HG02678 (cell line): Measurements from ENCODE around the gene RBCK1.
"Not testable (repeated sequence)": the region's sequence is repeated elsewhere in the genome, so short reads cannot be mapped to it uniquely, and the experiment has no call there.

Experiments used
- ATAC-seq: cut with Tn5 transposase; IDR thresholded peaks from one replicate; pipeline ENCODE4 v1.9.1; 2021; ENCODE audit warnings: mild to moderate bottlenecking, moderate library complexity; ENCODE audit not compliant: unreplicated experiment

The RBCK1 gene

DNA sequence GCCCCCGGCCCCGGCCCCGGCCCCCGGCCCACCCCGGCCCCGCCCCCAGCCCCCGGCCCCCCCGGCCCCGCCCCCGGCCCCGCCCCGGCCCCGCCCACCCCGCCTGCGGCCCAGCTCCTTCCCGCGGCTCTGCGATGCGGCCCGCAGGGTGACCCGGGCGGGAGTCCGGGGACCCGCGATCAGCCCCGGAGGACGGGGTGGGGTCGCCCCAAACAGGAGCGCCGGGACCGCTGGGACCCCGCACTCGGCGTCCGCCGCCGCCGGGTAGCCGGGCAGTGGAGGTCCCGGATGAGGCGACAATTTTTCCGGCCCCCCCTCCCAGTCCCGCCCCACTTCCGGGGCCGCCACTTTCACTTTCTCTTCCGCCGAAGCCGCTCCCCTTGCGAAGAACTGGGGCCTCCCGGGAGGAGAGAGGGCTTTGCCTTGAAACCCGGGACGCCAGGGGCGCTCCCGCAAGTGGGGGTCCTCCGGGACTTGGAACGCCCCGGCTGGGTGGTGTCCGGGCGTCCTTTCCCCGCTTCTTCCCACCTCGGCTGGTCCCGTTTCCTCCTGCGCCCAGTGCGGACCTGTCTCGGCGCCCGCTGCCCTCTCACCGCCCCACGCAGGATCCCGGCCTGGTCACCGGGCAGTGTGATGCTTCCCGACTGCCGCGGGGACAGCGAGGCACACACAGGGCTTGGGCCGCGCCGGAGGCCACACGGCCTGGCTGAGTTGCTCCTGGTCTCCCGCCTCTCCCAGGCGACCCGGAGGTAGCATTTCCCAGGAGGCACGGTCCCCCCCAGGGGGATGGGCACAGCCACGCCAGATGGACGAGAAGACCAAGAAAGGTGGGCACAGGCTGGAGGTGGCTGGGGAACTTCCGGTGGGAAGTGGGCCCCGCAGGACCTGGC is at the start of gene RBCK1:
RBCK1 (plus strand) TSS at position 347 of the 890 bp plus-strand sequence; CDS start at position 806, 459 bp downstream.
- ATAC-seq = peak; percentile 68

DNA sequence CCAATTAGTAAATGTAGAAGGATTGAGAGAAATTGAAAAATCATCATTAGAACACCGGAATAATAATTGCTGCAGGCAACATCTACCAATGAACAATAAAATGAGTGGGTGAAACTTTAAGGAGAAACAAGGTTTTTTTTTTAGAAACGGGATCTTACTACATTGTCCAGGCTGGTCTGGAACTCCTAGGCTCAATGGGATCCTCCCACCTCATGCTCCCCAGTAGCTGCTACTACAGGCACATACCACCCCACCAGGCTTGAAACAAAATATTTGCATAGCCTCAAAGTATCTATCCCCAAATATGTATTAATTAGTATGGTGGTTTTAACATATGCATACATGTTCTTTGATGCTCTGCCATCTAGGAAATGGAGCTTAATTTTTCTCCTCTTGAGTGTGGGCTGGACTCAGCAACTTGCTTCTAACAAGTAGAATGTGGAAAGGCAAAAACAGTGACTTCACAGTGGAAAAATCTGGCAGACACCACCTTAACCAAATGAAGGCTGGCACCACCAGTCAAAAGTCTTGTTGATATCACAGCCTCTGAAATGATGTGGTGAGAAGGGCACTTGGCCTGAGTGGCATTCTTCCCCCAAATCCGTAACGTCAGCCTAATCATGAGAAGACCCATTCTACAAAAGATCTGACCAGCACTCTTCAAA is 49.1 kb upstream of the RBCK1 start:
- no peak for ATAC-seq

DNA sequence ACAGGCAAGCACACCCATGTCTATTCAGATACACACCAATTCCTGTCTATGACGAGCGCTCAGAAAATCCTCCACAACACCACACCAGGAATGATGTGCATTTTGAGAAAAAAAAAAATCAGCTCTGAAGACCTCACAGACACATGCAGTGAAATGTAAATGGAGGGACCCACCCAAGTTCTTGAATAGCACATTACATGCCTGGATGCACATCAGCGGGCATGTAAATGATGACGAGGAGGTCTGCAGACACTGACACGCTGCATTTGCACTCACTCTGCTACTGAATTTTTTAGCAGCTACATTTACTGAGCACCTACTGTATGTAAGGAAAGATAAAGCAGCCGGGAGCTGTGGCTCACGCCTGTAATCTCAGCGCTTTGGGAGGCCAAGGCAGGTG is 46.5 kb upstream of the RBCK1 start:
- ATAC-seq = peak; percentile 73

DNA sequence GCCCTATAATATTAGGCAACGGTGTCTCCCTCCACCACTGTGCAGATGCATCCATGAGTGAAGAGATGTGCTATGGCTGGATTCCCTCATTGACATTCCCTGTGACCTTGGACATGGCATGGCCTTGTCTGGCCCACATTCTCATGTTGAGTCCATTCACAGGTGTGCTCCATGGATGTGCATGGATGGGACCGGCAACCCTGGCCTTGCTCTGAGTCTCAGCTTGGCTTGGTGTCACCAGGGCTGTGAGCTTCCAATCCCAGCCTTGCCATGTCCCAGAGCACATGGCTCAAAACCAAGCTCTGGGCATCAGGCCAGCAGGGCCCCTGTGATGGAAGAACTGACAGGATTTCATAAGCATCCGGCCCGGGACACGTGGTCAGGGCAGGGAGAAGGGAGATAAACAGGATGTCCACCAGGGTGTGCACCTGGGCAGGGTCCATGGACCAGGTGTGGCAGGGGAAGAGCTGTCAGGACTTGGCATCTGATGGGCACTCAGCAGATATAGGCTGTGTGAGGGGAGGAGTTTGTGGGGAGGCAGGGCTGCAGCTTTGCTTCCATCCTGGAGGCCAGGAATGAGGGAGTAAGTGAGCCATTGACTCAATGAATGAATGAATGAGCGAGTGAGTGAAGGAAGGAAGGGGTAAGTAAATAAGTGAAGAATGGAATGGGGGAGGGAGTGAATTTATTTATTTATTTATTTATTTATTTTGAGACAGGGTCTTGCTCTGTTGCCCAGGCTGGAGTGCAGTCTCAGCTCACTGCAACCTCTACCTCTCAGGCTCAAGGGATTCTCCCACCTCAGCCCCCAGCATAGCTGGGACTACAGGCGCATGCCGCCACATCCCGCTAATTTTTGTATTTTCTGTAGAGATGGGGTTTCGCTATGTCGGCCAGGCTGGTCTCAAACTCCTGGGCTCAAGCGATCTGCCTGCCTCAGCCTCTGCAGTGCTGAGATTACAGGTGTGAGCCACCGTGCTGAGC is 45.5 kb upstream of the RBCK1 start:
- ATAC-seq = no peak

DNA sequence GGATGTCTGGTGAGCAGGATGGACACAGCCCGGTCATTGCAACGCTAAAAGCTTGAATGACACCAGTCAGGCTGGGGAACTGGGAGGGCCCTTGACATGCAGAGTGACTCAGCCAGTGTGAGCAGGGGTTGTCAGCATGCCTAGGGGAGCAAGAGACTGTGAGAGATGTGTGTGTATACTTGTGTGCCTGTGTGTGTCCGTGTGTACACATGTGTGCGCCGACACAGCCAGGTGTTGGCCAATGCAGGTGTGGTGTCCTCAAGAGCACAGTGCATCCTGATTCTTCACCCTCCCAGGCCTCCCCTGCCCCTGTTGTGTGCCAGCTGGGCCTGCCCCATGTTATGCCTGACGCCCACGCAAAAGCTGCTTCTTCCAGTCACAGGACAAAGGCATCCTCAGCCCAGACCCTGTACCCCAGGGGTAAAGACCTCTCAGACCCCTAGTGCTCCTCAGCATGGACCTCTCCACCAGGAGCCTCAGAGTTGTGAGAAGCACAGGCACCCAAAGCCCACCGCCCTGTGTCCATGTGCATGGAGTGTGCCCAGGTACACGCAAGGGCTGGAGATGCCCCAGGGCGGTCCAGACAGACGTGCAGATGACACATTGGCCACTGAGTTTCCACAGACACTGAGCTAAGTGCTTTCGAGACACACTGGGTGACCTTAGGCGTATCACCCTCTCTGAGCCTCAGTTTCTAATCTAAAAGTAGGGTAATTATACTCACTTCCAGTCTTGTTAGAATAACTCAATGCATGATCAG is 44.6 kb upstream of the RBCK1 start:
- no peak for ATAC-seq

DNA sequence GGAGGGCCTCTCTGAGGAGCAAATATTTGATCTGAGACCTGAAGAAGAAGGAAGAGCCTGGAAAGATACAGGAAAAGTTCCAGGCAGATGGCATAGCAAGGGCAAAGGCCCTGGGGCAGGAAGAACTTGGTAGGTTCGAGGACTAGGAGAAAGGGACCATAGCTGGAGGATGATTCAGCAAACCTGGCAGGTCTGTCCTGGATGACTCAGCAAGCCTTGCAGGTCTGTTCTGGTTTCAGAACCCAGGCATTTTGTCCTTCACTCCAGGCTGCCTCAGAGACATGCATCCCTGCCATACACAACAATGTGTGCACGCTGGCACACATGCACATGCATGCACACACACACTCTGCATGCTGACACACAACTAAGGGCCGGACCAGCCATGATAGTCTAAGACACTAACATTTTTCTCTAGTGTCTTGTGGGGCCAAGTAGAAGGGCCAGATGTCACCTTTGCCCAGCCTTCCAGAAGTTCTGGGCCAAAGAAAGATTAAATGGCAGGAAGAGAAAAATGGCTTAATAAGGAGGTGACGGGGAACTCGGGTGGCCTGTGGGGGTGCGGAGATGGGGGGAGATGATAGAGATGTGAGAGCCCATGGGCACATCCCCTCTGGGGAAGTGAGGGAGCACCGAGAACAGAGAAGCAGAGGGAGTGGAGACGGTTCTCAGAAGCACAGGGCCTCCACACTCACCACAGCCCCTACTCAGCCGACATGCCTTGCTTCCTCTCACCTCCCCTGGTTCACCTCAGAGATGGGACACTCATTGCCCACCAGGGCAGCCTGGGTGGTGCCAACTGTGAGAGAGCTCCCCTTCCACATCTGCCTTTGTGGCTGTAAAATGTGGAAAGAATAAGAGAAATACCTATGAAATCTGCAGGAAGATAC is 42.9 kb upstream of the RBCK1 start:
- ATAC-seq = no peak

DNA sequence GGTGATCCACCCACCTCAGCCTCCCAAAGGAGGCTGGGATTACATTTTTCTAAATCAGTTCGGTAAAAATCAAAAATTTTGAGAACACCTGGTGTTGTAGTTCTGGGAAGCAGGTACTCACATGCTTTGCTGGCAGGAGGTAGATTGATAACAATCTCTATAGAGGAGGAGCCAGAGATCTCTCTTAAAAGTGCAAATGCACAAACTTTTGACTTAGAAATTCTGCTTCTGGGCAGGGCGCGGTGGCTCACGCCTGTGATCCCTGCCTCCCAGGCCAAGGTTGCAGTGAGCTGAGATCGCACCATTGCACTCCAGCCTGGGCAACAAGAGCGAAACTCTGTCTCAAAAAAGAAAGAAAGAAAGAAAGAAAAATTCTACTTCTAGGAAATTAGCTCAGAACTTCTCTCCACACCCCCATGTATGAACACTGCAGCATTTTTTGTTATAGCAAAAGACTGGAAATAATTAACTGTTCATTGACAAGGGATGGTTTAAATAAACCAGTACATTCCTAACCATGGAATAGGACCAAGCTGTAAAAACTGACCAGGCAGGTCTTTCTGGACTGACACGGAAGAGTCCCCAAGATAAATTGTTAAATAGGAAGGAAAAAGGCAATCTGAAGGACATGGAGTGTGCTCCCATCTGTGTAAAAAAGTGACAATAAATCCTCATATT is 41.9 kb upstream of the RBCK1 start:
- ATAC-seq = no peak

DNA sequence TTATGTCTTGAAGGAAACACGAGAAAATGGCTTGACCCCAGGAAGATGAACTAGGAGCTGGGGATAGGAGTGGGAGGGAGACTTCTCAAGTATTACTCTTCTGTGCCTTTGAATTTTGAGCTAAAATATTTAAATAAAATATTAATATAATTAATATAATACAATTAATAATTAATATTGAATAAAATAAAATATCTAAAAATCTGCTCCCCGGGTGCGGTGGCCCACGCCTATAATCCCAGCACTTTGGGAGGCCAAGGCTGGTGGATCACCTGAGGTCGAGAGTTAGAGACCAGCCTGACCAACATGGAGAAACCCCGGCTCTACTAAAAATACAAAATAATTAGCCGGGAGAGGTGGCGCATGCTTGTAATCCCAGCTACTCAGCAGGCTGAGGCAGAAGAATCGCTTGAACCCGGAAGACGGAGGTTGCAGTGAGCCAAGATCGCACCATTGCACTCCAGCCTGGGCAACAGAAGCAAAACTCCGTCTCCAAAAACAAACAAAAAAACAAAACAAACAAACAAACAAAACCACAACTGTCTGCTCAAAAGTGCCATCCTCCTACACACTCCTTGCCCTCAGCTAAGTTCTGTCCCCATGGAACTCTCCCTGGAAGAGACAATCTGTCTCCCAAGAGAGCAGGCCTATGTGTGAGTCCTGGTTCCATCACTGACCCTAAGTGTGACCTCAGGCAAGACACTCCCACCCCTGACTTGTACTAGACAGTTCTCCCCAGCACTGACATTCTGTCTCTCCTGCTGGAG is 41.2 kb upstream of the RBCK1 start:
- no peak for ATAC-seq

DNA sequence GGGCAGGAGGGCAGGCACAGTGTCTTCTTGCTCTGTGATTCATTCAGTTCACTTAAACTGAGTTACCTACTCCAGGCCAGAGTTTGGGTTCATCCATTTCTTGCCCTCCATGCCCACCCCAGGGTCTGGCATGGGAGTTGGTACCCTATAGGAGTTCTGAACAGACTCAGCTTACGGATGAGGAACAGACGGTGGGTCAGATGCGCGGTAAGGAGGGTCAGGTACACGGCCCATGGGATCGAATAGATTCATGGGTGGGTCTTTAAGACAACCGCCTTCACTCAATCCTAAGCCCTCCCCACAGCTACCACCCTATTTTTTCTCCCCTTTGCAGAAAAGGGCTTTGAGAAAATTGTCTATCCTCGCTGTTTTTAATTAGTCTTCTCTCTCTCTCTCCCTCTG is 40.6 kb upstream of the RBCK1 start:
- no peak for ATAC-seq

DNA sequence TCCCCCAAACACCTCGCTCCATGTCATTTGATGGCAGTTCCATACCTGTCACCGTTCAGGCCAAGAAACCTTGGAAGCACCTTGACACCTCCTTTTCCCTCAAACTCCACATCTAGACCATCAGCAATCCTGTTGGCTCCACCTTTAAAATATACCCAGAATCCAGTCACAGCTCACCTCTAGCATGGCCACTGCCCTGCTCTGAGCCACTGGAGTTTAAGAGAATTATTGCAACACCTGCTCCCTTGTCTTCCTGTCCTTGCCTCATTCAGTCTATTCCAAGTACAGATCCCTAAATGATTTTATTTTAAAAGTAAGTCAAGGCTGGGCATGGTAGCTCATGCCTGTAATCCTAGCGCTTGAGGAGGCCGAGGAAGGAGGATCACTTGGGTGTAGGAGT is 39.2 kb upstream of the RBCK1 start:
- no peak for ATAC-seq

DNA sequence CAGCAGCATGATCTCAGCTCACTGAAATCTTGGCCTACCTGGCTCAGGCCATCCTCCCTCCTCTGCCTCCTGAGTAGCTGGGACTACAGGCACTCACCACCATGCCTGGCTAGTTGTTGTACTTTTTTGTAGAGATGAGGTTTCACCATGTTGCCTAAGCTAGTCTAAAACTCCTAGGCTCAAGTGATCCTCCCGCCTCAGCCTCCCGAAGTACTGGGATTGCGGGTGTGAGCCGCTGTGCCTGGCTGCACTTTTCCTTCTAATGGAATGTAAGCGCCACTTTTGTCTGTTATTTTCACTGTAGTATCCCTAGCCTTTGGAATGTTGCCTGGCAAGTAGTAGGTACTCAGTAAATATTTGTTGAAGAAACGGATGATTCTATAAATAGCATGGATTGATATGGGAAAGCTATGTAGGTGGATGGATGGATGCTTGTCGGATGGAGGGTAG is 37.9 kb upstream of the RBCK1 start:
- ATAC-seq = no peak

DNA sequence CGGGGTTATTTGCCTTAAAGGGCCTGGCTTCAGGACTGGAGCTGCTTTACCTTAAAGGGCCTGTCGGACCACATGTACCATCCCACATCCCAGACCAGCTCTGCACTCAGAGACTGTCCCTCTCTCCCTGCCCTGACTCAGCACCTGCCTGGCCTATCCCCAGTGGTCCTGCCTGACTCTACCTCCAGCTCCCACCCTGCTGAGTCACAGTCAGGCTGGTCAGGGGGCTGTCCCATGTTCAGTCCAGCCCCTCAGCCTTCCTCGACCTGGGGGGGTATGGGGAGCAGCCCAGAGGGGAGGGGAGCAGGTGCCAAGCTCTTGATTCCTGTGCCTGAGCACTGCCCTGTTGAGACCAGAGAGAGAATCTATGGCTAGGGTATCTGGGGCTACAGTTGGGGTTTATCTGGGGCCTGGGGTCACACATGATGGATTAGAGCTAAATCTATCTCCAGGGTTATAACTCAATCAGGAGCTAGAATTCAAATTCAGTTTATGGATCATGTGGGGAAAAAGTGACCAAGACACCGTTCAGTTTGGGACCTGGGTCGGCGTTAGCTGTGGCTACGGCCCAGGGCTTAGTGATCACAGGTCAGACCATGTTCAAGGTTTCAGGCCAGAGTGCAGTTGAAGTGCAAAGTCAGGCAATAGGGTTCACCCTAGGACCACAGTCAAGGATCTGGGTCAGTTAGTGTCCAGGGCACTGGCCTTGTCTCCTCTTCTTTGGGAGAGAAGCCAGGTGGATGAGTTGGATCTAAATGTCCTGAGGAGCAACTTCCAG is 36.9 kb upstream of the RBCK1 start:
- ATAC-seq = no peak

DNA sequence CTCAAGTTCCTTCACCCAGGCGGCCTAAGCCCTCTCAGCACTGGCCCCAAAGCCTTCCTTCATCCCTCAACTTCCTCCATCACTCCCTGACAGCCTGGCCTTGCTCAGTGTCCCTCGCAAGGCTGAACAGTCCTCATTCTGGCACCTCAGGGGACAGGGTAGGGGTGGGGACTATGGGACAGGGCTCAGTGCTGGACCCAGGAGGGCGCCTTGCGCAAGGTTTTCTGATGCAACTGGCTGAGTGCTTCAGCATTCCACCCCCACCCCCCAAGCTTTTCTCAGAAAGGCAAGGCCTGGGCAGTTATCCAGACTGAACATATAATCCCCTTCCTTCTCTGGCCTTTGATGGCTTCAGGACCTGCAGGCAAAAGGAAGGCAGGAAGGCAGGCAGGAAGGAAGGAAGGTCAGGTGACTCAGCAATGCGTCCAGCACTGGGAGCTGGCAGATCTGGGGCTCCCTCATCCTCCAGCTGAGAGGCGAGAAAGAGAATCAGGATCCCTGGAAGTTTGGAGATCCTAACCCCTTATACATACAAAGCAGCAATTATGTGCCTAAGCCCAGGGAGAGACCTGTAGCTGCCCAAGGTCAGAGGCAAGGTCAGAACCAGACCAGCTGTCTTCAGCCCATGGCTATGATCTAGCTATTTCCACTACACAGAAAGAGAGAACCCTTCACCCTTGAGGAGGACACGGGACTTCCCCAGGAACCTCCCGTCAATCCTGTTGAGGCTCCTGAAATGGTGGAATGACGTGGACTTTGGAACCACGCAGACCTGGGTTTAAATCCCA is 36.1 kb upstream of the RBCK1 start:
- ATAC-seq = no peak

DNA sequence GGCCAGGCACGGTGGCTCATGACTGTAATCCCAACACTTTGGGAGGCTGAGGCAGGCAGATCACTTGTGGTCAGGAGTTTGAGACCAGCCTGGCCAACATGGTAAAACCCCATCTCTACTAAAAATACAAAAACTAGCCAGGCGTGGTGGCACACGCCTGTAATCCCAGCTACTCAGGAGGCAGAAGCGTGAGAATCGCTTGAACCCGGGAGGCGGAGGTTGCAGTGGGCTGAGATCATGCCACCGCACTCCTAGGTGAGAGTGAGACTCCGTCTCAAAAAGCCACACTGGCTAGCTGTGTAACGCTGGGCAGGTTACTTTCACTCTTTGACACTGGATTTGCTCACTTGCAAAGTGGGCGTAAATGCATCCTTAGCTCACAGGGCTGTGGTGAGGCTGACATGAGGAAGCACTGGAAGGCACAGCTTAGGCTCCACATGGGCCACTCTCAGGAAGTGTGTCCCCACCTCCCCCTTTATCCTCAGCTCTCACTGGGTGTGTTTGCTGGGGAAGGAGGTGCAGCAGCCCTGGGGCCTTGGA is 35.5 kb upstream of the RBCK1 start:
- ATAC-seq = not testable (repeated sequence)

DNA sequence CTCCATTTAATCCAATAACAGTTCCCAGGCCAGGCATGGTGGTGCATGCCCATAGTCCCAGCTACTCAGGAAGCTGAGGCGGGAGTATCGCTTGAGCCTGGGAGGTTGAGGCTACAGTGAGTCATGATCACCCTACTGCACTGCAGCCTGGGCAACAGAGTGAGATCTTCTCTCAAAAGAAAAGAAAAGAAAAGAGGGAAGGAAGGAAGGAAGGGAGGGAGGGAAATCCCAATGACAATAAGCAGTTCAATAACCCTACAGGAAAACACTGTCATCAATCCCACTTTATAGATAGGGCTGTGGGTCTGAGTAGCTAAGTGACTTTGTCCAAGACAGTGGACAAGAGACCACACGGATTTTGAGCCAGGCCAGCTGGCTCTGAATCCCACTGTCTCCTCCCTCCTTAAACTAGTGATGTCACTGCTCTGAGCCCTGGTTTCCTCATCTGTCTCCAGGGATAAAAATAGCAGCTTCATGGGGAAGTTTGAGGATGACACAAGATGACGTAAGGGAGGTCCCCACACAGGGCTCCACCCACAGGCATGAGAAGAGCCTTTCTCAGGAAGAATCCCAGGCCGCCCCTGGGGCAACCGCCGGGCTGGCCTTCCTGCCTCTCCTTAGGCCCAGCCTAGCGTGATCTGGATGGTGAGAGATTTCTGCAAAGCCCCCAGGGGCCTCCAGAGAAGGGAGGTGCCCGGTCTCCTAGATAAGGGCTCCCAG is 34.8 kb upstream of the RBCK1 start:
- no peak for ATAC-seq
